Transverse colon (tissue), 4 donors: ENCODE measurements around the gene ST6GAL1. TPM values are rescaled to one million over a fixed set of nuclear protein-coding genes. Genes with fewer than 3 reads are reported as not detected.
A peak's percentile ranks its signal among the peaks of the same experiment; 100 is the strongest.

Experiments used
- DNase-seq: peaks from one replicate; pipeline ENCODE4 v3.0.0-alpha.2; 2019
- H3K27ac ChIP-seq, 4 donors: fragments of 200-600 bp; sonication (generic); 2 replicates each; pipeline ENCODE4 v1.5.1; 2016 to 2018; ENCODE audit warnings: inconsistent platforms in 4 of 4
- H3K27me3 ChIP-seq: fragments of 200-600 bp; sonication (generic); 2 replicates; pipeline ENCODE4 v1.5.1; 2017; ENCODE audit warnings: inconsistent platforms
- H3K36me3 ChIP-seq, 4 donors: fragments of 200-600 bp; sonication (generic); 2 replicates each; pipeline ENCODE4 v1.5.1; 2017 to 2019; ENCODE audit warnings: inconsistent platforms in 4 of 4
- H3K4me1 ChIP-seq, 4 donors: fragments of 200-600 bp; sonication (generic); 2 replicates each; pipeline ENCODE4 v1.5.1; 2017 to 2020; ENCODE audit warnings: inconsistent platforms in 4 of 4
- H3K4me3 ChIP-seq, 4 donors: fragments of 200-600 bp; sonication (generic); 1 replicate in 1 of 4; 2 replicates in 3 of 4; pipeline versions ENCODE4 v1.5.1 to v1.6.1; 2017 to 2019; ENCODE audit warnings: inconsistent platforms in 4 of 4
- H3K9me3 ChIP-seq, 2 donors: fragments of 200-600 bp; sonication (generic); 2 replicates each; pipeline ENCODE4 v1.5.1; 2017 to 2019; ENCODE audit warnings: inconsistent platforms in 2 of 2
- EP300 ChIP-seq: sonication (generic); formaldehyde crosslinking; IDR thresholded peaks from one replicate; pipeline ENCODE4 v1.6.1; 2017; ENCODE audit warnings: antibody characterized with exemption, low read depth
- POLR2A ChIP-seq: fragments of 450-650 bp; IDR thresholded peaks from one replicate; pipeline ENCODE4 v1.6.1; 2016; ENCODE audit warnings: antibody characterized with exemption, mild to moderate bottlenecking, moderate library complexity
- POLR2AphosphoS5 ChIP-seq, 3 donors: sonication (generic); formaldehyde crosslinking; IDR thresholded peaks; one replicate each; pipeline ENCODE4 v1.6.1; 2016; ENCODE audit warnings: antibody characterized with exemption in 3 of 3
- WGBS, 2 donors: methylation state at CpG; one replicate each; pipeline ENCODE4 v1.1.5; 2018; ENCODE audit warnings: low coverage in 1 of 2; 5-methylcytosine and 5-hydroxymethylcytosine counted together
- in situ Hi-C, 4 donors: fragments of 200-750 bp; cut with MboI; loops; one replicate each; pipeline versions ENCODE4 v1.15.0 to v1.15.1; 2017; ENCODE audit warnings: low sequenced_read_pairs in 3 of 4, low pct_ligation_motif_present in 1 of 4, low pct_unique_long_range_greater_than_20kb in 1 of 4
- intact Hi-C: fragments of 100-400 bp; cut with DNase I; formaldehyde crosslinking; loops from one replicate; pipeline ENCODE4 v1.15.1; 2023; ENCODE audit warnings: low total_unique reads
- total RNA-seq, 4 donors: library from RNA; depleted of rRNA; stranded (reverse); fragments of >200 nt; gene quantifications; one replicate each; pipeline ENCODE4 v1.1.0, GENCODE V29; 2016
- TF ChIP-seq, protein P1 (sequence below), 5 experiments: fragments of 200-600 bp in 3 of 5; fragments of 450-650 bp in 2 of 5; sonication (generic) in 3 of 5; IDR thresholded peaks; 1 replicate in 2 of 5; 2 replicates in 3 of 5; pipeline ENCODE4 v1.5.1; 2016 to 2017; ENCODE audit warnings: antibody characterized with exemption in 5 of 5, inconsistent platforms in 3 of 5, mild to moderate bottlenecking in 2 of 5, moderate library complexity in 1 of 5

ST6GAL1 gene
- total RNA-seq, 4 donors from 2014 or later: 22.4 to 50.5 (median 31.2) TPM

DNA sequence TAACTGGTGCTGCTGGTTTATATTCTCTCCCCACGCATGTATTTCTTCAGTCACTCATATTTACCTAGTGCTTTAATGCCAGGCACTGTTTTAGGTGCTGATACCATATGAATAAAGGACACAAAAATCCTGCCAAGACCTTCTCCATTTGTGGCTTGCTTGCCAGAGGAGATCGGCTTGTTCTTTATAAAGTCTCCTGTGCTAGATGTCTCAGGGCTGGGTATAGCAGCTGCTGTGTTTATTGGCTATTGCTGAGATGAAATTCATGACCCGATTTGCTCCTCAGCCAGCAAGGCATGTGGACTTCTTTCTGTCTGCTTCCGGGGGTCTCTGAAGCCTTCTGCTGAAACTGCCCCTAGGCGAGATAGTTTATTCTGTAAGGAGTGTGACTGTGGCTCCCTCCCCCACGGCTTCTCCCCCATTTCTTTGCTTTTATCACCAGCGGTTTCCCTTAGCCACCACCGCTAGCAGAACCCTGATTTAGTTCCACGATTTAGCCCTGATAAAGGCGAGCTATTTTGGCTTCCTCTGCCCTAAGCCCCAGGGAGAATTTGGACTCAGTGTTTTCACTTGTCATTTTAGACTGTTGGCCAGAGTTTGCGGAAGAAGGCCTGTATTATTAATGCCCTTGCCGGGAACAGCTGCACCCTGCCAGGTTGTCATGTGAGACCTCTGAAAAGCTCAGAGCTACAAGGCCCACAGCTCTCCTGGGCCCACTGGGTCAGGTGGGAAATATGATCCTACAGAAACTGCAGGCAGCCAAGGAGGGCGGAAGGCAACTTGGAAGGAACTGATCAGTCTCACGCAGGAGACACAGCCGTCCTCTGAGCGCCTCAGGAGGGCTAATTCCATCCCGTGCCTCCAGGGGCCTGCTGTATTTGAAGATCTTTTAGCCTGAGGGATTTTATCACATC lies 46.8 kb downstream of the ST6GAL1 start:
- H3K4me1 ChIP-seq: peaks cover 0 to 6% (median 0%) of the 10 kb centered on the region in 4 donors
- DNase-seq: no peak
- TF ChIP-seq EP300: no peak
- TF ChIP-seq, protein P1, sequence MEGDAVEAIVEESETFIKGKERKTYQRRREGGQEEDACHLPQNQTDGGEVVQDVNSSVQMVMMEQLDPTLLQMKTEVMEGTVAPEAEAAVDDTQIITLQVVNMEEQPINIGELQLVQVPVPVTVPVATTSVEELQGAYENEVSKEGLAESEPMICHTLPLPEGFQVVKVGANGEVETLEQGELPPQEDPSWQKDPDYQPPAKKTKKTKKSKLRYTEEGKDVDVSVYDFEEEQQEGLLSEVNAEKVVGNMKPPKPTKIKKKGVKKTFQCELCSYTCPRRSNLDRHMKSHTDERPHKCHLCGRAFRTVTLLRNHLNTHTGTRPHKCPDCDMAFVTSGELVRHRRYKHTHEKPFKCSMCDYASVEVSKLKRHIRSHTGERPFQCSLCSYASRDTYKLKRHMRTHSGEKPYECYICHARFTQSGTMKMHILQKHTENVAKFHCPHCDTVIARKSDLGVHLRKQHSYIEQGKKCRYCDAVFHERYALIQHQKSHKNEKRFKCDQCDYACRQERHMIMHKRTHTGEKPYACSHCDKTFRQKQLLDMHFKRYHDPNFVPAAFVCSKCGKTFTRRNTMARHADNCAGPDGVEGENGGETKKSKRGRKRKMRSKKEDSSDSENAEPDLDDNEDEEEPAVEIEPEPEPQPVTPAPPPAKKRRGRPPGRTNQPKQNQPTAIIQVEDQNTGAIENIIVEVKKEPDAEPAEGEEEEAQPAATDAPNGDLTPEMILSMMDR (IDR thresholded peaks at IDR 0.05): no peak
- no peak overlapping the region for H3K4me3 ChIP-seq
- in situ Hi-C loops: no loop called here
- H3K27ac ChIP-seq: peak overlapping the region in 3 of 4 donors; percentile 34 to 44 (median 41)
- no peaks in the 10 kb centered on the region for H3K27me3 ChIP-seq
- no peaks in the 10 kb centered on the region for H3K9me3 ChIP-seq
- intact Hi-C loops: no loop called here
- WGBS, 2 donors: 69 to 81% methylated on average over 15 to 17 of the region's 17 CpGs
- no peaks in the 10 kb centered on the region for H3K36me3 ChIP-seq

DNA sequence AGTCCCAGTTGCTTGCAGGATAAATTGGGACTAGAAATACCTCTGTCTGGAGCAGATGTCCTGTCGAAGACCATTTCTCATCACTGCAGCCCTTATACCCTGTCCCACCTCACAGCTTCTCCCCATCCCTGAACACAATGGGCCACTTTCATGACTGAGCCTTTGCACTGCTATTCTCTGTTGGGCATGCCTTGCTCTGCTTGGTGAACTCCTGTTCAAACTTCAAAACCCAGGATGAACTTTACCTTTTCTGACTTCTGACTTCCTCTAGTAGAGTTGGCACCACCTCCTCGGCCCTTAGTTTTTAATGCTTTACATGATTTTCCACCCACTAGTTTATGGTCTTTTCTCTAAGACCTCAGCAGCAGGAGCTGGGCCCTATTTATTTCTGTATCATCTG lies 48.4 kb downstream of the ST6GAL1 start:
- Histone ChIP-seq H3K9me3 (no peaks in the 10 kb centered on the region), H3K27me3 (no peaks in the 10 kb centered on the region), H3K4me3 (no peak overlapping the region), H3K36me3 (no peaks in the 10 kb centered on the region), H3K27ac (no peak overlapping the region), H3K4me1 (peaks cover 0 to 11% (median 0%) of the 10 kb centered on the region in 4 donors)
- TF ChIP-seq EP300 (no peak), POLR2A (no peak), POLR2AphosphoS5 (IDR thresholded peaks at IDR 0.05) (no peak)
- TF ChIP-seq, protein P1 (IDR thresholded peaks at IDR 0.05): no peak
- DNase-seq: no peak
- in situ Hi-C loops (no loop called here), intact Hi-C loops (no loop called here)
- WGBS, 2 donors: 89 to 90% methylated on average over 1 to 2 of the region's 2 CpGs

DNA sequence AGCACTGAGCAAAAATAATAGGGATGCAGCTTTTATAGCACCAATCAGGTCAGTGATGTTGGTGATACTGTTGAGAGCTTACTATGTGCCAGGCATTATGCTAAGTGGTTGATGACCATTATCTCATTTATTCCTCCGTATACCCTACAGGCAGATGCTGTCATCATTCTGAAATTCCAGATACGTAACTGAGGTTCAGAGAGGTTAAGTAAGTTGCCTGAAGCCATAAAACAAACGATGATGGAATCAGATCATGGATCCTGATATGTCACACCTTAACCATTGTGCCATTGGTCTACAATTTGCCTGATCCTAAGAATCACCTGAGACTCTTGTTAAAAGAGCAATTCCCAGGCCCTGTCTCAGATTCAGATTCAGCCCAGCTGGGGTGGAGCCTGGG lies 49.5 kb downstream of the ST6GAL1 start:
- H3K36me3 ChIP-seq: no peaks in the 10 kb centered on the region
- in situ Hi-C loops (no loop called here), intact Hi-C loops (no loop called here)
- no peak overlapping the region for H3K27ac ChIP-seq
- DNase-seq: no peak
- WGBS, 2 donors: 40 to 72% methylated on average over 1 to 3 of the region's 3 CpGs
- H3K4me1 ChIP-seq: peaks cover 0 to 12% (median 0%) of the 10 kb centered on the region in 4 donors
- no peaks in the 10 kb centered on the region for H3K27me3 ChIP-seq
- H3K4me3 ChIP-seq: no peak overlapping the region
- no peaks in the 10 kb centered on the region for H3K9me3 ChIP-seq
- no peak for TF ChIP-seq POLR2AphosphoS5 (IDR thresholded peaks at IDR 0.05)
- TF ChIP-seq, protein P1 (IDR thresholded peaks at IDR 0.05): no peak
- TF ChIP-seq EP300: no peak
- no peak for TF ChIP-seq POLR2A

DNA sequence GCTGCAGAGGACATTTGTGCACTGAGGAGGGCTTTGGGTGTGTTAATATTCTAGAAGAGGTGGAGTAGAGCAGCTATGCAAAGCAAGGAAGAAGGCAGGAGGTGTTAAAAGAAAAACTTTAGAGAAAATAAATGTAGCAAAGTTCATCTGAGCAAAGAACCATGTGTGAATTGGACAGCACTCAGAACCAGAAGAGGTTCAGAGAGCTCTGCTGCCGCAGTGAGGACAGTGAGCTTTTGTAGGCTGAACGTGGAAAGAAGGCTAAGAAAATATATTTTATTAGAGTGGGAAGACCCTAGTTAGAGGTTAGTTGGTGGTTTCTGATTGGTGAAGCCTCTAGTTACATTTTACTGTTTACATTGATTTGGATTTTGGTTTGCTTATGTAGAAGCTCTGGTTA lies 50.7 kb downstream of the ST6GAL1 start:
- Histone ChIP-seq H3K36me3 (no peaks in the 10 kb centered on the region), H3K27ac (no peak overlapping the region), H3K4me3 (no peak overlapping the region), H3K9me3 (no peaks in the 10 kb centered on the region), H3K27me3 (no peaks in the 10 kb centered on the region), H3K4me1 (peaks cover 0 to 12% (median 0%) of the 10 kb centered on the region in 4 donors)
- in situ Hi-C loops: no loop called here
- intact Hi-C loops: no loop called here
- no peak for TF ChIP-seq POLR2AphosphoS5 (IDR thresholded peaks at IDR 0.05)
- TF ChIP-seq POLR2A: no peak
- TF ChIP-seq, protein P1 (IDR thresholded peaks at IDR 0.05): no peak
- TF ChIP-seq EP300: no peak
- WGBS, 2 donors: 78 to 89% methylated on average over 2 of the region's 2 CpGs
- no peak for DNase-seq
